Measurements from ENCODE around the gene CNN1. TPM values are rescaled to one million over a fixed set of nuclear protein-coding genes. Genes with fewer than 3 reads are reported as not detected.

Gene CNN1
- total and polyA plus RNA-seq, 9 of the 15 experiments (the other 6 are each of a cell fraction or from before 2014, with no cell fraction given) = 0.23 to 10.6 (median 5.2) TPM

DNA sequence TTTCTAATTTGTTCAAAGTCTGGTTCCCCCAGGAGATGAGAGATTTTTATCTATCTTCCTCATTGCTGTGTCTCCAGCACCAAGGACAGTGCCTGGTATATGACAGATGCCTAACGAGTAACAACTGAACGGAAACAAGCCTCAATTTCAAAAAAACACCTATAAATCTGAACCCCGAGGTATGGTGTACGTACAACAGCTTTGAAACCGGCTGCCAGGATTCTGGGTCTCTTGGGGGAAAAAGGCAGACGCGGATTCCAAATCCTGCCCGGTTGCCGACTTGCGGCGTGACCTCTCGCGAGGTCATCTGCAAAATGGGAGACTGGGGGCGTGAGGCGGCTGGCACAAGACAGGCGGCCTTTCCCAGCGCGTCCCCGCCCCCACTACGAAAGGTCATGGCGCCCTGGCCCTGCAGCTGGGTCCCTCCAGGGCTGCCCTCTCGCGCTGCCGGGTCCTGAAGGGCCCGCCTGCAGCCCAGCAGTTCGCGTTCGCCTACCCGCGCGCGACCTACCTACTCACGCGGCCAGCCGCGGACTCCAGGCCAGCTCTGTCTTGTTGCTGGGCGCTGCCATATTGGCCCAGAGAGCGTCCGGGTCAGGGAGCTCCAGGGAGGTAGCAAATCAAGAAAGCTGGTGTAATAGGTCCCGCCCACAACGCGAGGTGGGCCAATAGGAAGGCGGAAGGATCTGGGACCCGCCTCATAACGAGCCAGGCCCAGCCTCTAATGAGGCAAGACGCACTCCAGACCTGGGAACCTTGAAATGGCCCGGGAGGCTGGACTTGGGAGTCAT, 9.9 kb upstream of the CNN1 start, which contains the start of gene ECSIT (continued):
- TF ChIP-seq EHMT2 (IDR thresholded peaks at IDR 0.05) = peak; percentile 97
- 0 out of 2 replicates have a peak, but pooled peaks have one; percentile 9 for TF ChIP-seq CBFA2T3 (IDR thresholded peaks at IDR 0.05)
- TF ChIP-seq EGR1 (conservative IDR thresholded peaks at IDR 0.05) = peak; percentile 84
- TF ChIP-seq SP1 (CRISPR knock-in tag; IDR thresholded peaks at IDR 0.05) = peak; percentile 73
- TF ChIP-seq TBP (optimal IDR thresholded peaks at IDR 0.05; ENCODE audit: low read depth, low read length) = peak; percentile 76
- TF ChIP-seq, protein P1, sequence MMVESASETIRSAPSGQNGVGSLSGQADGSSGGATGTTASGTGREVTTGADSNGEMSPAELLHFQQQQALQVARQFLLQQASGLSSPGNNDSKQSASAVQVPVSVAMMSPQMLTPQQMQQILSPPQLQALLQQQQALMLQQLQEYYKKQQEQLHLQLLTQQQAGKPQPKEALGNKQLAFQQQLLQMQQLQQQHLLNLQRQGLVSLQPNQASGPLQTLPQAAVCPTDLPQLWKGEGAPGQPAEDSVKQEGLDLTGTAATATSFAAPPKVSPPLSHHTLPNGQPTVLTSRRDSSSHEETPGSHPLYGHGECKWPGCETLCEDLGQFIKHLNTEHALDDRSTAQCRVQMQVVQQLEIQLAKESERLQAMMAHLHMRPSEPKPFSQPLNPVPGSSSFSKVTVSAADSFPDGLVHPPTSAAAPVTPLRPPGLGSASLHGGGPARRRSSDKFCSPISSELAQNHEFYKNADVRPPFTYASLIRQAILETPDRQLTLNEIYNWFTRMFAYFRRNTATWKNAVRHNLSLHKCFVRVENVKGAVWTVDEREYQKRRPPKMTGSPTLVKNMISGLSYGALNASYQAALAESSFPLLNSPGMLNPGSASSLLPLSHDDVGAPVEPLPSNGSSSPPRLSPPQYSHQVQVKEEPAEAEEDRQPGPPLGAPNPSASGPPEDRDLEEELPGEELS (CRISPR knock-in tag; IDR thresholded peaks at IDR 0.05; ENCODE audit: borderline replicate concordance) = 0 out of 2 replicates have a peak, but pooled peaks have one; percentile 43
- TF ChIP-seq, protein P2, sequence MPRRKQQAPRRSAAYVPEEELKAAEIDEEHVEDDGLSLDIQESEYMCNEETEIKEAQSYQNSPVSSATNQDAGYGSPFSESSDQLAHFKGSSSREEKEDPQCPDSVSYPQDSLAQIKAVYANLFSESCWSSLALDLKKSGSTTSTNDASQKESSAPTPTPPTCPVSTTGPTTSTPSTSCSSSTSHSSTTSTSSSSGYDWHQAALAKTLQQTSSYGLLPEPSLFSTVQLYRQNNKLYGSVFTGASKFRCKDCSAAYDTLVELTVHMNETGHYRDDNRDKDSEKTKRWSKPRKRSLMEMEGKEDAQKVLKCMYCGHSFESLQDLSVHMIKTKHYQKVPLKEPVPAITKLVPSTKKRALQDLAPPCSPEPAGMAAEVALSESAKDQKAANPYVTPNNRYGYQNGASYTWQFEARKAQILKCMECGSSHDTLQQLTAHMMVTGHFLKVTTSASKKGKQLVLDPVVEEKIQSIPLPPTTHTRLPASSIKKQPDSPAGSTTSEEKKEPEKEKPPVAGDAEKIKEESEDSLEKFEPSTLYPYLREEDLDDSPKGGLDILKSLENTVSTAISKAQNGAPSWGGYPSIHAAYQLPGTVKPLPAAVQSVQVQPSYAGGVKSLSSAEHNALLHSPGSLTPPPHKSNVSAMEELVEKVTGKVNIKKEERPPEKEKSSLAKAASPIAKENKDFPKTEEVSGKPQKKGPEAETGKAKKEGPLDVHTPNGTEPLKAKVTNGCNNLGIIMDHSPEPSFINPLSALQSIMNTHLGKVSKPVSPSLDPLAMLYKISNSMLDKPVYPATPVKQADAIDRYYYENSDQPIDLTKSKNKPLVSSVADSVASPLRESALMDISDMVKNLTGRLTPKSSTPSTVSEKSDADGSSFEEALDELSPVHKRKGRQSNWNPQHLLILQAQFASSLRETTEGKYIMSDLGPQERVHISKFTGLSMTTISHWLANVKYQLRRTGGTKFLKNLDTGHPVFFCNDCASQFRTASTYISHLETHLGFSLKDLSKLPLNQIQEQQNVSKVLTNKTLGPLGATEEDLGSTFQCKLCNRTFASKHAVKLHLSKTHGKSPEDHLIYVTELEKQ (CRISPR knock-in tag; IDR thresholded peaks at IDR 0.05) = no peak
- no peak for TF ChIP-seq ZNF282 (CRISPR knock-in tag; IDR thresholded peaks at IDR 0.05)
- TF ChIP-seq, protein P3, sequence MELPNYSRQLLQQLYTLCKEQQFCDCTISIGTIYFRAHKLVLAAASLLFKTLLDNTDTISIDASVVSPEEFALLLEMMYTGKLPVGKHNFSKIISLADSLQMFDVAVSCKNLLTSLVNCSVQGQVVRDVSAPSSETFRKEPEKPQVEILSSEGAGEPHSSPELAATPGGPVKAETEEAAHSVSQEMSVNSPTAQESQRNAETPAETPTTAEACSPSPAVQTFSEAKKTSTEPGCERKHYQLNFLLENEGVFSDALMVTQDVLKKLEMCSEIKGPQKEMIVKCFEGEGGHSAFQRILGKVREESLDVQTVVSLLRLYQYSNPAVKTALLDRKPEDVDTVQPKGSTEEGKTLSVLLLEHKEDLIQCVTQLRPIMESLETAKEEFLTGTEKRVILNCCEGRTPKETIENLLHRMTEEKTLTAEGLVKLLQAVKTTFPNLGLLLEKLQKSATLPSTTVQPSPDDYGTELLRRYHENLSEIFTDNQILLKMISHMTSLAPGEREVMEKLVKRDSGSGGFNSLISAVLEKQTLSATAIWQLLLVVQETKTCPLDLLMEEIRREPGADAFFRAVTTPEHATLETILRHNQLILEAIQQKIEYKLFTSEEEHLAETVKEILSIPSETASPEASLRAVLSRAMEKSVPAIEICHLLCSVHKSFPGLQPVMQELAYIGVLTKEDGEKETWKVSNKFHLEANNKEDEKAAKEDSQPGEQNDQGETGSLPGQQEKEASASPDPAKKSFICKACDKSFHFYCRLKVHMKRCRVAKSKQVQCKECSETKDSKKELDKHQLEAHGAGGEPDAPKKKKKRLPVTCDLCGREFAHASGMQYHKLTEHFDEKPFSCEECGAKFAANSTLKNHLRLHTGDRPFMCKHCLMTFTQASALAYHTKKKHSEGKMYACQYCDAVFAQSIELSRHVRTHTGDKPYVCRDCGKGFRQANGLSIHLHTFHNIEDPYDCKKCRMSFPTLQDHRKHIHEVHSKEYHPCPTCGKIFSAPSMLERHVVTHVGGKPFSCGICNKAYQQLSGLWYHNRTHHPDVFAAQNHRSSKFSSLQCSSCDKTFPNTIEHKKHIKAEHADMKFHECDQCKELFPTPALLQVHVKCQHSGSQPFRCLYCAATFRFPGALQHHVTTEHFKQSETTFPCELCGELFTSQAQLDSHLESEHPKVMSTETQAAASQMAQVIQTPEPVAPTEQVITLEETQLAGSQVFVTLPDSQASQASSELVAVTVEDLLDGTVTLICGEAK (IDR thresholded peaks at IDR 0.05) = peak; percentile 92
- TF ChIP-seq, protein P3 (CRISPR knock-in tag; IDR thresholded peaks at IDR 0.05) = no peak
- 0 out of 2 replicates have a peak, but pooled peaks have one; percentile 51 for TF ChIP-seq ZFPM2 (CRISPR knock-in tag; IDR thresholded peaks at IDR 0.05)
- TF ChIP-seq TEAD4 (IDR thresholded peaks at IDR 0.05; ENCODE audit: low read length) = peak; percentile 55
- peak; percentile 59; the same call in 1 of the 2 replicates for TF ChIP-seq TEAD4 (CRISPR knock-in tag; IDR thresholded peaks at IDR 0.05; ENCODE audit: borderline replicate concordance)
- TF ChIP-seq FOS (IDR thresholded peaks at IDR 0.05; ENCODE audit: extremely low read depth, insufficient read length) = peak; percentile 65
